DOHH2 (cell line): ENCODE data around the gene CLPTM1L.

Experiments
- EZH2phosphoT487 ChIP-seq: fragments of 200-600 bp; sonication (generic); IDR thresholded peaks from 2 replicates; pipeline ENCODE4 v1.6.1; 2017; ENCODE audit warnings: borderline replicate concordance, mild to moderate bottlenecking, antibody characterized with exemption, low read length, moderate library complexity, mixed read lengths
- TF ChIP-seq, protein P1 (sequence below): fragments of 200-600 bp; sonication (generic); IDR thresholded peaks from one replicate; pipeline ENCODE4 v1.5.1; 2014; ENCODE audit warnings: antibody characterized with exemption, mild to moderate bottlenecking, low read depth, low read length; ENCODE audit not compliant: poor library complexity, severe bottlenecking

DNA sequence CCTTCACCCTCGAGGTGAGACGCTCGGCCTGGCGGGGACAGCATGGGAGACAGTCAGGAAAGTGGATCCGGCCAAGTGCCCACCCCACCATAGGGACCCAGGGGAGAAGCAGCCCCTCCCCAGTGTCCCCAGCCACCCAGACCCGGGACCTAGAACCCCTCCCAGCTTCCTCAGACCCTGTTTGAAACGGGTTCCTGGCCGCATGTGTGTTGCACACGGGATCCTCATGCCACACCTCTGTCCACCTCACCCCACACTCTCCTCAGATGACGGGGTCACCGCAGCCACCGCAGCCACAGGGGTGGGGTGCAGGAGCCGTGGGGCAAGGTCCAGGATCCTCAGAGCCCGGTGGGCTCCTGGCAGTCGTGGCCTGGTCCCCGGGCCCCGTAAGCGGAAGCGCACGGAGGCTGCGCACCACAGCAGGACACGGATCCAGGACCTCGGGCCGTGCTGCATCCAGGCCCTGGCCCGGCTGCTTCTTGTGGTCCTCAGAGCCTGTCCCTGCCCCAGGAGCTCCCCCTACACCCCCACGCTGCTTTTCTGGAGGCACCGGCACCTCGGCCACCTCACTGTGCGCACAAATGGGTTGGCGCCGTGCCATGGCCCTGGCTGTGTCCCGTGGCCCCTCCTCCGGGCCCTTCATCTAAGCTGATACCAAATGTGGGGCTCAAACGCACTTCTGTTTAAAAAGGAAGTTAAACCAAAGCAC, 65.3 kb downstream of the CLPTM1L start:
- TF ChIP-seq, protein P1, sequence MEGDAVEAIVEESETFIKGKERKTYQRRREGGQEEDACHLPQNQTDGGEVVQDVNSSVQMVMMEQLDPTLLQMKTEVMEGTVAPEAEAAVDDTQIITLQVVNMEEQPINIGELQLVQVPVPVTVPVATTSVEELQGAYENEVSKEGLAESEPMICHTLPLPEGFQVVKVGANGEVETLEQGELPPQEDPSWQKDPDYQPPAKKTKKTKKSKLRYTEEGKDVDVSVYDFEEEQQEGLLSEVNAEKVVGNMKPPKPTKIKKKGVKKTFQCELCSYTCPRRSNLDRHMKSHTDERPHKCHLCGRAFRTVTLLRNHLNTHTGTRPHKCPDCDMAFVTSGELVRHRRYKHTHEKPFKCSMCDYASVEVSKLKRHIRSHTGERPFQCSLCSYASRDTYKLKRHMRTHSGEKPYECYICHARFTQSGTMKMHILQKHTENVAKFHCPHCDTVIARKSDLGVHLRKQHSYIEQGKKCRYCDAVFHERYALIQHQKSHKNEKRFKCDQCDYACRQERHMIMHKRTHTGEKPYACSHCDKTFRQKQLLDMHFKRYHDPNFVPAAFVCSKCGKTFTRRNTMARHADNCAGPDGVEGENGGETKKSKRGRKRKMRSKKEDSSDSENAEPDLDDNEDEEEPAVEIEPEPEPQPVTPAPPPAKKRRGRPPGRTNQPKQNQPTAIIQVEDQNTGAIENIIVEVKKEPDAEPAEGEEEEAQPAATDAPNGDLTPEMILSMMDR, result no peak
- no peak for TF ChIP-seq EZH2phosphoT487
